ENCODE data around the gene ACADS. TPM values are rescaled to one million over a fixed set of nuclear protein-coding genes. Genes with fewer than 3 reads are reported as not detected.

Gene ACADS
- total RNA-seq, 2 donors from 2014 or later, result 86.0 to 202 TPM

- TF ChIP-seq, protein P1, sequence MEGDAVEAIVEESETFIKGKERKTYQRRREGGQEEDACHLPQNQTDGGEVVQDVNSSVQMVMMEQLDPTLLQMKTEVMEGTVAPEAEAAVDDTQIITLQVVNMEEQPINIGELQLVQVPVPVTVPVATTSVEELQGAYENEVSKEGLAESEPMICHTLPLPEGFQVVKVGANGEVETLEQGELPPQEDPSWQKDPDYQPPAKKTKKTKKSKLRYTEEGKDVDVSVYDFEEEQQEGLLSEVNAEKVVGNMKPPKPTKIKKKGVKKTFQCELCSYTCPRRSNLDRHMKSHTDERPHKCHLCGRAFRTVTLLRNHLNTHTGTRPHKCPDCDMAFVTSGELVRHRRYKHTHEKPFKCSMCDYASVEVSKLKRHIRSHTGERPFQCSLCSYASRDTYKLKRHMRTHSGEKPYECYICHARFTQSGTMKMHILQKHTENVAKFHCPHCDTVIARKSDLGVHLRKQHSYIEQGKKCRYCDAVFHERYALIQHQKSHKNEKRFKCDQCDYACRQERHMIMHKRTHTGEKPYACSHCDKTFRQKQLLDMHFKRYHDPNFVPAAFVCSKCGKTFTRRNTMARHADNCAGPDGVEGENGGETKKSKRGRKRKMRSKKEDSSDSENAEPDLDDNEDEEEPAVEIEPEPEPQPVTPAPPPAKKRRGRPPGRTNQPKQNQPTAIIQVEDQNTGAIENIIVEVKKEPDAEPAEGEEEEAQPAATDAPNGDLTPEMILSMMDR (IDR thresholded peaks at IDR 0.05), result no peak
- intact Hi-C loops (cut with DNase I), result no loop called here
- no peaks in the 10 kb centered on the region for H3K4me1 ChIP-seq
- H3K4me3 ChIP-seq, result no peak overlapping the region
- H3K27ac ChIP-seq, result no peak overlapping the region
- H3K9me3 ChIP-seq, result no peaks in the 10 kb centered on the region
- H3K9ac ChIP-seq (ENCODE audit: low read depth in 2 of 2, low read length in 2 of 2), result no peak overlapping the region
- no peak for DNase-seq
- H3K27me3 ChIP-seq, result no peaks in the 10 kb centered on the region
- no peaks in the 10 kb centered on the region for H3K36me3 ChIP-seq
These were observed 12.8 kb downstream of the ACADS start for GRCh38 chr12:120738252-120739030.

DNA sequence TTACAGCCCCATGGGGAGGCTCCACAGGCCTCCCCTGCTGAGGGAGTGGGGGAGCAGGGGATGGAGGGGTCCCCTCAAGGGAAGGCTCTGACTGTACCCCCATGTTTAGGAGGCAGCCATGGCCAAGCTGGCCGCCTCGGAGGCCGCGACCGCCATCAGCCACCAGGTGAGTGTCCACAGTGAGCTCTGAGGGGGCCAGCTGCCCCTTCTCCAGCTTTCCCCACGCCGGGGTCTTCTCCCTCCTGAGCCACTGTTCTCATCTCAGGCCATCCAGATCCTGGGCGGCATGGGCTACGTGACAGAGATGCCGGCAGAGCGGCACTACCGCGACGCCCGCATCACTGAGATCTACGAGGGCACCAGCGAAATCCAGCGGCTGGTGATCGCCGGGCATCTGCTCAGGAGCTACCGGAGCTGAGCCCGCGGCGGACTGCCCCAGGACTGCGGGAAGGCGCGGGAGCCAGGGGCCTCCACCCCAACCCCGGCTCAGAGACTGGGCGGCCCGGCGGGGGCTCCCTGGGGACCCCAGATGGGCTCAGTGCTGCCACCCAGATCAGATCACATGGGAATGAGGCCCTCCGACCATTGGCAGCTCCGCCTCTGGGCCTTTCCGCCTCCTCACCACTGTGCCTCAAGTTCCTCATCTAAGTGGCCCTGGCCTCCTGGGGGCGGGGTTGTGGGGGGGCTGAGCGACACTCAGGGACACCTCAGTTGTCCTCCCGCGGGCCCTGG, 13.6 kb downstream of the ACADS start:
- Histone ChIP-seq H3K36me3 (no peaks in the 10 kb centered on the region), H3K27me3 (no peaks in the 10 kb centered on the region)
- DNase-seq, result no peak

GRCh38 chr12:120739821-120740613, 14.4 kb downstream of the ACADS start:
- no peak for DNase-seq
- Histone ChIP-seq H3K36me3 (no peaks in the 10 kb centered on the region), H3K9me3 (no peaks in the 10 kb centered on the region), H3K4me1 (no peaks in the 10 kb centered on the region), H3K27ac (no peak overlapping the region), H3K9ac (ENCODE audit: low read depth in 2 of 2, low read length in 2 of 2) (no peak overlapping the region), H3K27me3 (no peaks in the 10 kb centered on the region), H3K4me3 (no peak overlapping the region)
- TF ChIP-seq, protein P1 (IDR thresholded peaks at IDR 0.05), result no peak
- intact Hi-C loops (cut with DNase I), result no loop called here

More for the DNA sequence above, 13.6 kb downstream of the ACADS start:
- Histone ChIP-seq H3K9me3 (no peaks in the 10 kb centered on the region), H3K9ac (ENCODE audit: low read depth in 2 of 2, low read length in 2 of 2) (no peak overlapping the region), H3K4me1 (no peaks in the 10 kb centered on the region), H3K4me3 (no peak overlapping the region), H3K27ac (no peak overlapping the region)
- intact Hi-C loops (cut with DNase I), result no loop called here
- TF ChIP-seq, protein P1 (IDR thresholded peaks at IDR 0.05), result no peak

- intact Hi-C loops (cut with DNase I), result no loop called here
- no peak overlapping the region for H3K27ac ChIP-seq
- no peaks in the 10 kb centered on the region for H3K36me3 ChIP-seq
- no peaks in the 10 kb centered on the region for H3K9me3 ChIP-seq
- no peaks in the 10 kb centered on the region for H3K4me1 ChIP-seq
- TF ChIP-seq, protein P1 (IDR thresholded peaks at IDR 0.05), result no peak
- no peaks in the 10 kb centered on the region for H3K27me3 ChIP-seq
- H3K9ac ChIP-seq (ENCODE audit: low read depth in 2 of 2, low read length in 2 of 2), result no peak overlapping the region
- no peak overlapping the region for H3K4me3 ChIP-seq
- DNase-seq, result no peak
These were observed 15.2 kb downstream of the ACADS start for GRCh38 chr12:120740871-120741270.

All from colonic mucosa (tissue), 4 donors.